Panc1 (cell line): Measurements from ENCODE around the gene CSE1L. TPM values are rescaled to one million over a fixed set of nuclear protein-coding genes. Genes with fewer than 3 reads are reported as not detected.

ENCODE experiments used
- ATAC-seq: fragments of 200-7000 bp; cut with Tn5 transposase; 2 replicates; pipeline ENCODE4 v1.9.1; 2020; ENCODE audit warnings: mild to moderate bottlenecking, moderate library complexity
- BruUV-seq: library from RNA; stranded (reverse); fragments of 400-500 nt; replicated peaks from 2 replicates; lab custom pipeline; 2021; lab: Mats Ljungman, UMichigan
- CTCF ChIA-PET: fragments of 300-600 bp; sonication (Branson Sonifier 250); formaldehyde crosslinking; loops from one replicate; lab custom pipeline; 2022; ENCODE audit warnings: antibody characterized with exemption; lab: Charles Lee
- POLR2A ChIA-PET: fragments of 300-600 bp; sonication (Branson Sonifier 250); formaldehyde crosslinking; loops from one replicate; lab custom pipeline; 2022; ENCODE audit warnings: antibody characterized with exemption; lab: Charles Lee
- DNase-seq: peaks from one replicate; pipeline ENCODE4 v3.0.0-alpha.2; 2010; ENCODE audit warnings: low read depth, low spot score
- H3K27ac ChIP-seq: 2 replicates; pipeline ENCODE4 v1.5.1; 2011; ENCODE audit warnings: mild to moderate bottlenecking, low read length, inconsistent platforms
- H3K27me3 ChIP-seq: fragments of 200-500 bp; sonication (Bioruptor generic); 2 replicates; pipeline ENCODE4 v1.6.0; 2014; ENCODE audit warnings: low read length, inconsistent platforms; ENCODE audit not compliant: control insufficient read depth, insufficient read depth
- H3K36me3 ChIP-seq: fragments of 200-500 bp; sonication (Bioruptor generic); 2 replicates; pipeline ENCODE4 v1.5.1; 2014; ENCODE audit warnings: inconsistent platforms, mild to moderate bottlenecking, low read length, moderate library complexity; ENCODE audit not compliant: control insufficient read depth, insufficient read depth
- H3K4me1 ChIP-seq: 2 replicates; pipeline ENCODE4 v1.5.1; 2011; ENCODE audit warnings: inconsistent platforms, mild to moderate bottlenecking, low read length, moderate library complexity; ENCODE audit not compliant: control insufficient read depth, insufficient read depth
- H3K4me3 ChIP-seq, 2 experiments: 2 replicates each; pipeline ENCODE4 v1.5.1; 2011 to 2012; ENCODE audit warnings: low read depth in 2 of 2, low read length in 2 of 2, mild to moderate bottlenecking in 2 of 2, inconsistent platforms in 1 of 2, moderate library complexity in 1 of 2
- H3K9me3 ChIP-seq: fragments of 200-500 bp; sonication (Bioruptor generic); 2 replicates; pipeline ENCODE4 v1.5.1; 2014; ENCODE audit warnings: low read depth, mild to moderate bottlenecking, inconsistent platforms, low read length, moderate library complexity; ENCODE audit not compliant: control insufficient read depth, insufficient read depth
- POLR2AphosphoS5 ChIP-seq: IDR thresholded peaks from 2 replicates; pipeline ENCODE4 v1.6.1; 2012; ENCODE audit warnings: mild to moderate bottlenecking, low read depth, low read length, moderate library complexity
- SIN3A ChIP-seq: IDR thresholded peaks from 2 replicates; pipeline ENCODE4 v1.6.1; 2012; ENCODE audit warnings: low read depth, mild to moderate bottlenecking, low read length, moderate library complexity, borderline replicate concordance; ENCODE audit not compliant: insufficient read depth
- TCF7L2 ChIP-seq: IDR thresholded peaks from 2 replicates; pipeline ENCODE4 v1.6.1; 2011; ENCODE audit warnings: mild to moderate bottlenecking, low read depth, low read length, inconsistent platforms
- in situ Hi-C: cut with HindIII; loops from 2 replicates; pipeline ENCODE4 v1.10.0; 2016; ENCODE audit warnings: low sequenced_read_pairs, low pct_unique_long_range_greater_than_20kb
- intact Hi-C: fragments of 100-400 bp; cut with micrococcal nuclease; formaldehyde crosslinking; loops from one replicate; pipeline ENCODE4 v1.10.0; 2022; ENCODE audit not compliant: unreplicated experiment
- total RNA-seq: library from RNA; stranded (reverse); gene quantifications from one replicate; pipeline ENCODE4 v1.2.1, GENCODE V29; 2021; ENCODE audit not compliant: unreplicated experiment
- TF ChIP-seq, protein P1 (sequence below), 2 experiments: IDR thresholded peaks; 2 replicates each; pipeline ENCODE4 v1.6.1; 2011 to 2012; ENCODE audit warnings: low read depth in 2 of 2, control low read depth in 1 of 2, low read length in 1 of 2, mild to moderate bottlenecking in 1 of 2, moderate library complexity in 1 of 2; ENCODE audit not compliant: insufficient read depth in 1 of 2
- TF ChIP-seq, protein P2 (sequence below): fragments of 450-650 bp; IDR thresholded peaks from 2 replicates; pipeline ENCODE4 v1.5.1; 2017; ENCODE audit warnings: mild to moderate bottlenecking

The CSE1L gene
- total RNA-seq, 1 experiment from 2014 or later = 133 TPM

DNA sequence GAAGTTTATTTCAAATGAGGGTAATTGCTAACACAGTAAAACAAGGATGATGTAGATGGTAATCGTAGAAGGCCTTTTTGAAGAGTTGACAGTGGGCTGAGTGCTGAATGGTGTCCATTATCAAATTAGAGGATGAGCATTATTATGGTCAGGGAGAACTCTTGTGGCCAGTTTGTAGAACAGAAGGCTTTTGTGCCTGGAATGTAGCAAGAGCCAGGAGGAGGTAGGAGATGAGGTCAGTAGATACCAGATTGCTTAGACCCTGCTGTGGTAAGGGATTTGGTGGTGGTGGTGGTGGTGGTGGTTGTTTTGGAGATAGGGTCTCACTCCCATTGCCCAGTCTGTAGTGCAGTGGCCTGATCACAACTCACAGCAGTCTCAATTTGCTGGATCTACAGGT, 6.2 kb downstream of the CSE1L start:
- Histone ChIP-seq H3K27ac (no peak overlapping the region), H3K36me3 (no peaks in the 10 kb centered on the region), H3K27me3 (no peaks in the 10 kb centered on the region), H3K9me3 (no peaks in the 10 kb centered on the region), H3K4me1 (peaks cover 15% of the 10 kb centered on the region), H3K4me3 (no peak overlapping the region)
- in situ Hi-C loops = no loop called here
- POLR2A ChIA-PET = interaction anchor here (0.7 kb wide), 1 partner anchor 1311 kb away, joined by 7 read pairs; no protein-coding TSS in a partner anchor
- no peak for TF ChIP-seq SIN3A
- TF ChIP-seq POLR2AphosphoS5 = no peak
- TF ChIP-seq TCF7L2 = no peak
- TF ChIP-seq, protein P1, sequence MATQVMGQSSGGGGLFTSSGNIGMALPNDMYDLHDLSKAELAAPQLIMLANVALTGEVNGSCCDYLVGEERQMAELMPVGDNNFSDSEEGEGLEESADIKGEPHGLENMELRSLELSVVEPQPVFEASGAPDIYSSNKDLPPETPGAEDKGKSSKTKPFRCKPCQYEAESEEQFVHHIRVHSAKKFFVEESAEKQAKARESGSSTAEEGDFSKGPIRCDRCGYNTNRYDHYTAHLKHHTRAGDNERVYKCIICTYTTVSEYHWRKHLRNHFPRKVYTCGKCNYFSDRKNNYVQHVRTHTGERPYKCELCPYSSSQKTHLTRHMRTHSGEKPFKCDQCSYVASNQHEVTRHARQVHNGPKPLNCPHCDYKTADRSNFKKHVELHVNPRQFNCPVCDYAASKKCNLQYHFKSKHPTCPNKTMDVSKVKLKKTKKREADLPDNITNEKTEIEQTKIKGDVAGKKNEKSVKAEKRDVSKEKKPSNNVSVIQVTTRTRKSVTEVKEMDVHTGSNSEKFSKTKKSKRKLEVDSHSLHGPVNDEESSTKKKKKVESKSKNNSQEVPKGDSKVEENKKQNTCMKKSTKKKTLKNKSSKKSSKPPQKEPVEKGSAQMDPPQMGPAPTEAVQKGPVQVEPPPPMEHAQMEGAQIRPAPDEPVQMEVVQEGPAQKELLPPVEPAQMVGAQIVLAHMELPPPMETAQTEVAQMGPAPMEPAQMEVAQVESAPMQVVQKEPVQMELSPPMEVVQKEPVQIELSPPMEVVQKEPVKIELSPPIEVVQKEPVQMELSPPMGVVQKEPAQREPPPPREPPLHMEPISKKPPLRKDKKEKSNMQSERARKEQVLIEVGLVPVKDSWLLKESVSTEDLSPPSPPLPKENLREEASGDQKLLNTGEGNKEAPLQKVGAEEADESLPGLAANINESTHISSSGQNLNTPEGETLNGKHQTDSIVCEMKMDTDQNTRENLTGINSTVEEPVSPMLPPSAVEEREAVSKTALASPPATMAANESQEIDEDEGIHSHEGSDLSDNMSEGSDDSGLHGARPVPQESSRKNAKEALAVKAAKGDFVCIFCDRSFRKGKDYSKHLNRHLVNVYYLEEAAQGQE (IDR thresholded peaks at IDR 0.05; ENCODE audit: insufficient read depth in 1 of 2, low read depth in 2 of 2, low read length in 1 of 2) = no peak
- DNase-seq (no peak), ATAC-seq (peak; percentile 26; the same call in 1 of the 2 replicates)
- intact Hi-C loops = no loop called here
- CTCF ChIA-PET = no interaction called here
- no TSS peak for BruUV-seq

DNA sequence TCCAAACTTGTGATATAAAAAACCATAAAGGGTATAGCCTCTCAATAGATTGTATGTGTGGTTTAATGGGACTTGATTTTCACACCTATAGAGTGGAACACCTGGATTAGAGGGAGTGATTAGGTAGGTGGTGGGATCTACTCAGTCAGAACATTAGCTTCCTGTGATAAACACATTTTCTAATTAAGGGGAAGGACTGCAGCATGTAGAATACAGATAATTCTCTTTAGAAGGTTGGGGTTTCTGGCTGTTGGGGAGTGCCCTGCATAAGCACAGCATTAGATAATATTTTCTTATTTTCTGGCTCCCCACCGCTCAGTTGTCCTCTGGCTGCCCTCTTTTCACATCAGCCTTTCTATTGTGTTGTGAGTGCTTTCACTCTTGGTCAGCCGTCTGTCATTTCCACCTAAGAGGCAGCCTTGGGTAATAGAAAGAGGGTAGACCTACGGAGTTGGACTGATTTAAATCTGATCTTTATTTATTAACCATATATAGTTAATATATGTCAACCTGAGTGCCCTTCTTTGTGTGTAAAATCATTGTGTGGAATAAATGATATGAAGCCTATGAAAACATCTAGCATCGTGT, 8.0 kb downstream of the CSE1L start:
- BruUV-seq = no TSS peak
- Histone ChIP-seq H3K9me3 (no peaks in the 10 kb centered on the region), H3K4me1 (peaks cover 6% of the 10 kb centered on the region; the same call in 1 of the 2 replicates), H3K4me3 (no peak overlapping the region), H3K27ac (no peak overlapping the region), H3K36me3 (peaks cover 4% of the 10 kb centered on the region; the same call in 1 of the 2 replicates), H3K27me3 (no peaks in the 10 kb centered on the region)
- intact Hi-C loops = no loop called here
- ATAC-seq (no peak), DNase-seq (no peak)
- in situ Hi-C loops = no loop called here
- CTCF ChIA-PET = no interaction called here
- POLR2A ChIA-PET = no interaction called here
- TF ChIP-seq, protein P2, sequence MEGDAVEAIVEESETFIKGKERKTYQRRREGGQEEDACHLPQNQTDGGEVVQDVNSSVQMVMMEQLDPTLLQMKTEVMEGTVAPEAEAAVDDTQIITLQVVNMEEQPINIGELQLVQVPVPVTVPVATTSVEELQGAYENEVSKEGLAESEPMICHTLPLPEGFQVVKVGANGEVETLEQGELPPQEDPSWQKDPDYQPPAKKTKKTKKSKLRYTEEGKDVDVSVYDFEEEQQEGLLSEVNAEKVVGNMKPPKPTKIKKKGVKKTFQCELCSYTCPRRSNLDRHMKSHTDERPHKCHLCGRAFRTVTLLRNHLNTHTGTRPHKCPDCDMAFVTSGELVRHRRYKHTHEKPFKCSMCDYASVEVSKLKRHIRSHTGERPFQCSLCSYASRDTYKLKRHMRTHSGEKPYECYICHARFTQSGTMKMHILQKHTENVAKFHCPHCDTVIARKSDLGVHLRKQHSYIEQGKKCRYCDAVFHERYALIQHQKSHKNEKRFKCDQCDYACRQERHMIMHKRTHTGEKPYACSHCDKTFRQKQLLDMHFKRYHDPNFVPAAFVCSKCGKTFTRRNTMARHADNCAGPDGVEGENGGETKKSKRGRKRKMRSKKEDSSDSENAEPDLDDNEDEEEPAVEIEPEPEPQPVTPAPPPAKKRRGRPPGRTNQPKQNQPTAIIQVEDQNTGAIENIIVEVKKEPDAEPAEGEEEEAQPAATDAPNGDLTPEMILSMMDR = no peak
- no peak for TF ChIP-seq SIN3A
- TF ChIP-seq, protein P1 (IDR thresholded peaks at IDR 0.05; ENCODE audit: insufficient read depth in 1 of 2, low read depth in 2 of 2, low read length in 1 of 2) = no peak
- no peak for TF ChIP-seq TCF7L2
- TF ChIP-seq POLR2AphosphoS5 = no peak
